ENCODE measurements around the gene OR10AD1. TPM values are rescaled to one million over a fixed set of nuclear protein-coding genes. Genes with fewer than 3 reads are reported as not detected.

Gene OR10AD1
- total and polyA plus RNA-seq, 9 of the 15 experiments (the other 6 are each of a cell fraction or from before 2014, with no cell fraction given), result not detected

DNA sequence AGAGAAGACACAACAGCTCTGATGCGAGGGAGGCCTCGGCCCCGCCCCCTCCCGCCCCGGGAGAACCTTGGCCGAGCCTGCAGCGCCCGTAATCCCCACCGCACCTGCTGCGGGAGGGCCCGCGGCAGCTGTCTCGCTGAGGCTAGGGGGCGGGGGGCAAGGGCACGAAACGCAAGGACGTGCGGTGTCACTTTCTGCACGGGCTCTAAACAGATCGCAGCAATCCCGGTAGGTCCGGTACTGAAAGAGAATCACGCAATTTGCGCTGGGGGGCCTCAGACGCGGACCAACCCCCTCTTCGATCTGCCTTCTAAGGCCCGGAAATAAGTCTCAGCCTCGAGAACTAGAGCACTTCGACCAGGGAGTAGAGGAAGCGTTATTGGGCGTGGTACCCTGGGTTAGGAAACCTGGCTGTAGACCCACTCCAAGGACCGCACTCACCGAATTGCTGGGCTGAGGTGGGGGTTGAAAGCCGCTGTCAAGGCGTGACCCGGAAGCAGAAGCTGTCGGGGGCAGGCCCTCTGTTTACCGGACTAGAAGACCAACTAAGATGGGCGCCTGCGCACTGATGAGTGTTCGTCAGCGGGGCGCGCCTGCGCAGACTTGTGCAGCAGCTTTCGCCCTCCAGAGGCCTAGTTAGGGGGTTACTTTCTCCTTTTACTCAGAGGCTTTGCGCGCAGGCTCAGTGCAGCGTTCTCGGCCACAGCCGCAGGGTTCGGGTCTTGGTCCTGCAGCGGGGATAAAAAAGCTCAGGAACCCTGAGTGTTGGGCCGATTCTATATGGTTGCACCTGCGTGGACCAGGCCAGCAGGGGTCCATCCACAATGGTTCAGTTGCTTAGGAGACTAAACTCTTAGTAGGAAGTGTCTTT, 45.8 kb downstream of the OR10AD1 start, which contains the start of gene ASB8 (continued):
- TF ChIP-seq, protein P1, sequence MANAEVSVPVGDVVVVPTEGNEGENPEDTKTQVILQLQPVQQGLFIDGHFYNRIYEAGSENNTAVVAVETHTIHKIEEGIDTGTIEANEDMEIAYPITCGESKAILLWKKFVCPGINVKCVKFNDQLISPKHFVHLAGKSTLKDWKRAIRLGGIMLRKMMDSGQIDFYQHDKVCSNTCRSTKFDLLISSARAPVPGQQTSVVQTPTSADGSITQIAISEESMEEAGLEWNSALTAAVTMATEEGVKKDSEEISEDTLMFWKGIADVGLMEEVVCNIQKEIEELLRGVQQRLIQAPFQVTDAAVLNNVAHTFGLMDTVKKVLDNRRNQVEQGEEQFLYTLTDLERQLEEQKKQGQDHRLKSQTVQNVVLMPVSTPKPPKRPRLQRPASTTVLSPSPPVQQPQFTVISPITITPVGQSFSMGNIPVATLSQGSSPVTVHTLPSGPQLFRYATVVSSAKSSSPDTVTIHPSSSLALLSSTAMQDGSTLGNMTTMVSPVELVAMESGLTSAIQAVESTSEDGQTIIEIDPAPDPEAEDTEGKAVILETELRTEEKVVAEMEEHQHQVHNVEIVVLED (CRISPR knock-in tag; IDR thresholded peaks at IDR 0.05), result no peak; the same call in 1 of the 2 replicates
- TF ChIP-seq CBX5 (IDR thresholded peaks at IDR 0.05; ENCODE audit: borderline replicate concordance, low read depth), result no peak
- TF ChIP-seq HDAC3 (IDR thresholded peaks at IDR 0.05; ENCODE audit: borderline replicate concordance, partially characterized antibody), result no peak
- TF ChIP-seq, protein P2, sequence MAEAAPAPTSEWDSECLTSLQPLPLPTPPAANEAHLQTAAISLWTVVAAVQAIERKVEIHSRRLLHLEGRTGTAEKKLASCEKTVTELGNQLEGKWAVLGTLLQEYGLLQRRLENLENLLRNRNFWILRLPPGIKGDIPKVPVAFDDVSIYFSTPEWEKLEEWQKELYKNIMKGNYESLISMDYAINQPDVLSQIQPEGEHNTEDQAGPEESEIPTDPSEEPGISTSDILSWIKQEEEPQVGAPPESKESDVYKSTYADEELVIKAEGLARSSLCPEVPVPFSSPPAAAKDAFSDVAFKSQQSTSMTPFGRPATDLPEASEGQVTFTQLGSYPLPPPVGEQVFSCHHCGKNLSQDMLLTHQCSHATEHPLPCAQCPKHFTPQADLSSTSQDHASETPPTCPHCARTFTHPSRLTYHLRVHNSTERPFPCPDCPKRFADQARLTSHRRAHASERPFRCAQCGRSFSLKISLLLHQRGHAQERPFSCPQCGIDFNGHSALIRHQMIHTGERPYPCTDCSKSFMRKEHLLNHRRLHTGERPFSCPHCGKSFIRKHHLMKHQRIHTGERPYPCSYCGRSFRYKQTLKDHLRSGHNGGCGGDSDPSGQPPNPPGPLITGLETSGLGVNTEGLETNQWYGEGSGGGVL (CRISPR knock-in tag; IDR thresholded peaks at IDR 0.05), result no peak
- TF ChIP-seq SMC3 (conservative IDR thresholded peaks at IDR 0.05; ENCODE audit: insufficient read depth, low read depth, low read length), result peak; percentile 25; the same call in 1 of the 2 replicates
- no peak for TF ChIP-seq ASH1L (IDR thresholded peaks at IDR 0.05; ENCODE audit: borderline replicate concordance, low read depth, partially characterized antibody)
- TF ChIP-seq TEAD4 (IDR thresholded peaks at IDR 0.05; ENCODE audit: low read length), result 0 out of 2 replicates have a peak, but pooled peaks have one; percentile 2
- TF ChIP-seq TEAD4 (CRISPR knock-in tag; IDR thresholded peaks at IDR 0.05; ENCODE audit: borderline replicate concordance), result no peak
- TF ChIP-seq TFAM (CRISPR knock-in tag; conservative IDR thresholded peaks at IDR 0.05), result no peak
- no peak for TF ChIP-seq JUN (IDR thresholded peaks at IDR 0.05; ENCODE audit: borderline replicate concordance, low read depth, low read length)
- TF ChIP-seq JUN (CRISPR knock-in tag; IDR thresholded peaks at IDR 0.05; ENCODE audit: borderline replicate concordance), result no peak
- no peak for TF ChIP-seq RBM14 (IDR thresholded peaks at IDR 0.05; ENCODE audit: borderline replicate concordance, insufficient read depth, low read depth, low read length)
- TF ChIP-seq ZNF23 (CRISPR knock-in tag; IDR thresholded peaks at IDR 0.05), result no peak
- TF ChIP-seq ZEB2 (IDR thresholded peaks at IDR 0.05), result 0 out of 2 replicates have a peak, but pooled peaks have one; percentile 27
- TF ChIP-seq SMARCA4 (IDR thresholded peaks at IDR 0.05), result no peak
- TF ChIP-seq MECOM (CRISPR knock-in tag; IDR thresholded peaks at IDR 0.05), result no peak
- TF ChIP-seq ZFX (CRISPR knock-in tag; IDR thresholded peaks at IDR 0.05), result peak; percentile 87
- TF ChIP-seq, protein P3, sequence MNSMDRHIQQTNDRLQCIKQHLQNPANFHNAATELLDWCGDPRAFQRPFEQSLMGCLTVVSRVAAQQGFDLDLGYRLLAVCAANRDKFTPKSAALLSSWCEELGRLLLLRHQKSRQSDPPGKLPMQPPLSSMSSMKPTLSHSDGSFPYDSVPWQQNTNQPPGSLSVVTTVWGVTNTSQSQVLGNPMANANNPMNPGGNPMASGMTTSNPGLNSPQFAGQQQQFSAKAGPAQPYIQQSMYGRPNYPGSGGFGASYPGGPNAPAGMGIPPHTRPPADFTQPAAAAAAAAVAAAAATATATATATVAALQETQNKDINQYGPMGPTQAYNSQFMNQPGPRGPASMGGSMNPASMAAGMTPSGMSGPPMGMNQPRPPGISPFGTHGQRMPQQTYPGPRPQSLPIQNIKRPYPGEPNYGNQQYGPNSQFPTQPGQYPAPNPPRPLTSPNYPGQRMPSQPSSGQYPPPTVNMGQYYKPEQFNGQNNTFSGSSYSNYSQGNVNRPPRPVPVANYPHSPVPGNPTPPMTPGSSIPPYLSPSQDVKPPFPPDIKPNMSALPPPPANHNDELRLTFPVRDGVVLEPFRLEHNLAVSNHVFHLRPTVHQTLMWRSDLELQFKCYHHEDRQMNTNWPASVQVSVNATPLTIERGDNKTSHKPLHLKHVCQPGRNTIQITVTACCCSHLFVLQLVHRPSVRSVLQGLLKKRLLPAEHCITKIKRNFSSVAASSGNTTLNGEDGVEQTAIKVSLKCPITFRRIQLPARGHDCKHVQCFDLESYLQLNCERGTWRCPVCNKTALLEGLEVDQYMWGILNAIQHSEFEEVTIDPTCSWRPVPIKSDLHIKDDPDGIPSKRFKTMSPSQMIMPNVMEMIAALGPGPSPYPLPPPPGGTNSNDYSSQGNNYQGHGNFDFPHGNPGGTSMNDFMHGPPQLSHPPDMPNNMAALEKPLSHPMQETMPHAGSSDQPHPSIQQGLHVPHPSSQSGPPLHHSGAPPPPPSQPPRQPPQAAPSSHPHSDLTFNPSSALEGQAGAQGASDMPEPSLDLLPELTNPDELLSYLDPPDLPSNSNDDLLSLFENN (IDR thresholded peaks at IDR 0.05; ENCODE audit: low read depth in 2 of 2, low read length in 2 of 2), result no peak
- TF ChIP-seq BRD9 (IDR thresholded peaks at IDR 0.05; ENCODE audit: low read depth, partially characterized antibody), result no peak

Data from K562 (cell line).